GM23248 (cell line): ENCODE results near the gene TRAPPC12. TPM values are rescaled to one million over a fixed set of nuclear protein-coding genes. Genes with fewer than 3 reads are reported as not detected.

Experiments
- DNase-seq: peaks from one replicate; pipeline ENCODE4 v3.0.0-alpha.2; 2015
- H2AFZ ChIP-seq: fragments of 200-600 bp; sonication (generic); 2 replicates; pipeline ENCODE4 v1.6.1; 2016; ENCODE audit warnings: antibody characterized with exemption
- H3F3A ChIP-seq: fragments of 200-600 bp; sonication (generic); 2 replicates; pipeline ENCODE4 v1.6.1; 2016; ENCODE audit warnings: mild to moderate bottlenecking, antibody characterized with exemption, mixed run types; ENCODE audit not compliant: insufficient read depth
- H3K27ac ChIP-seq: fragments of 200-600 bp; sonication (generic); 2 replicates; pipeline ENCODE4 v1.5.1; 2016; ENCODE audit warnings: mild to moderate bottlenecking
- H3K27me3 ChIP-seq: fragments of 200-600 bp; sonication (generic); replicated peaks from 2 replicates; pipeline ENCODE4 v1.6.1; 2016; ENCODE audit warnings: mild to moderate bottlenecking; ENCODE audit not compliant: insufficient read depth
- H3K36me3 ChIP-seq: fragments of 200-600 bp; sonication (generic); 2 replicates; pipeline ENCODE4 v1.6.1; 2016; ENCODE audit warnings: low read depth, mild to moderate bottlenecking
- H3K4me1 ChIP-seq: fragments of 200-600 bp; sonication (generic); 2 replicates; pipeline ENCODE4 v1.6.1; 2016; ENCODE audit warnings: mild to moderate bottlenecking; ENCODE audit not compliant: insufficient read depth
- H3K4me2 ChIP-seq: fragments of 200-600 bp; sonication (generic); one replicate; pipeline ENCODE4 v1.6.1; 2016; ENCODE audit warnings: mild to moderate bottlenecking; ENCODE audit not compliant: unreplicated experiment
- H3K4me3 ChIP-seq: fragments of 200-600 bp; sonication (generic); 2 replicates; pipeline ENCODE4 v1.5.1; 2016; ENCODE audit warnings: mild to moderate bottlenecking
- H3K79me2 ChIP-seq: fragments of 200-600 bp; sonication (generic); 2 replicates; pipeline ENCODE4 v1.6.1; 2016; ENCODE audit warnings: mild to moderate bottlenecking; ENCODE audit not compliant: insufficient read depth
- H3K9ac ChIP-seq: fragments of 200-600 bp; sonication (generic); 2 replicates; pipeline ENCODE4 v1.6.1; 2016; ENCODE audit warnings: mild to moderate bottlenecking
- H3K9me2 ChIP-seq: fragments of 200-600 bp; sonication (generic); 2 replicates; pipeline ENCODE4 v1.6.1; 2016; ENCODE audit warnings: mixed run types, mild to moderate bottlenecking, moderate library complexity; ENCODE audit not compliant: insufficient read depth
- H3K9me3 ChIP-seq: fragments of 200-600 bp; sonication (generic); one replicate; pipeline ENCODE4 v1.6.1; 2017; ENCODE audit warnings: low read depth
- H4K20me1 ChIP-seq: fragments of 200-600 bp; sonication (generic); 2 replicates; pipeline ENCODE4 v1.6.0; 2016; ENCODE audit not compliant: insufficient read depth
- EZH2 ChIP-seq: fragments of 200-600 bp; sonication (generic); IDR thresholded peaks from 2 replicates; pipeline ENCODE4 v1.6.1; 2018; ENCODE audit warnings: antibody characterized with exemption, mild to moderate bottlenecking; ENCODE audit not compliant: insufficient read depth, poor library complexity, severe bottlenecking
- EZH2phosphoT487 ChIP-seq: fragments of 200-600 bp; sonication (generic); IDR thresholded peaks from 2 replicates; pipeline ENCODE4 v1.6.1; 2018; ENCODE audit warnings: antibody characterized with exemption, moderate library complexity, mild to moderate bottlenecking, low read depth; ENCODE audit not compliant: insufficient read depth
- WGBS, 2 experiments: methylation state at CpG; one replicate each; pipeline ENCODE4 v1.1.6; 2015 to 2017; ENCODE audit warnings: low lambda C conversion rate in 2 of 2, low coverage in 1 of 2; ENCODE audit errors: missing lambda C conversion rate in 2 of 2; 5-methylcytosine and 5-hydroxymethylcytosine counted together
- in situ Hi-C: fragments of 300-500 bp; cut with MboI; formaldehyde crosslinking; loops from 2 replicates; pipeline ENCODE4 v1.15.0; 2020
- polyA plus RNA-seq: library from polyadenylated mRNA; unstranded; fragments of >200 nt; fragmentation: Nextera tagmentation; extraction: Ambion mirVana; gene quantifications from 2 replicates; pipeline ENCODE4 v1.2.1, GENCODE V29; 2016
- total RNA-seq: library from RNA; depleted of rRNA; stranded (reverse); fragments of >200 nt; shearing (Covaris generic); gene quantifications from 2 replicates; pipeline ENCODE4 v1.2.3, GENCODE V29; 2014

The TRAPPC12 gene
- total and polyA plus RNA-seq, 2 experiments from 2014 or later = 29.3 to 48.1 TPM

- Histone ChIP-seq H4K20me1 (no peaks in the 10 kb centered on the region), H3K4me2 (no peak overlapping the region), H3K79me2 (no peaks in the 10 kb centered on the region), H3K4me1 (no peaks in the 10 kb centered on the region), H3K36me3 (no peaks in the 10 kb centered on the region), H2AFZ (no peak overlapping the region), H3K27me3 (no peaks in the 10 kb centered on the region), H3K9me2 (no peaks in the 10 kb centered on the region), H3K4me3 (no peak overlapping the region), H3K9me3 (no peaks in the 10 kb centered on the region), H3F3A (no peaks in the 10 kb centered on the region), H3K27ac (no peak overlapping the region), H3K9ac (no peak overlapping the region)
- DNase-seq = no peak
- 83 to 87% methylated on average over 31 of the region's 31 CpGs for WGBS, 2 experiments
- TF ChIP-seq EZH2phosphoT487 (no peak), EZH2 (no peak)
- in situ Hi-C loops = no loop called here
These were observed 100.2 kb downstream of the TRAPPC12 start for GRCh38 chr2:3479430-3480320.

- Histone ChIP-seq H3K36me3 (no peaks in the 10 kb centered on the region), H3K9ac (no peak overlapping the region), H3K27me3 (no peaks in the 10 kb centered on the region), H3K9me3 (no peaks in the 10 kb centered on the region), H4K20me1 (no peaks in the 10 kb centered on the region), H3K9me2 (no peaks in the 10 kb centered on the region), H3K4me3 (no peak overlapping the region), H3K27ac (no peak overlapping the region), H3K4me2 (no peak overlapping the region), H2AFZ (no peak overlapping the region), H3F3A (no peaks in the 10 kb centered on the region), H3K79me2 (no peaks in the 10 kb centered on the region), H3K4me1 (no peaks in the 10 kb centered on the region)
- in situ Hi-C loops = no loop called here
- WGBS, 2 experiments = 71 to 75% methylated on average over 7 of the region's 7 CpGs
- TF ChIP-seq EZH2 (no peak), EZH2phosphoT487 (no peak)
- peak; percentile 6 for DNase-seq
These were observed 101.0 kb downstream of the TRAPPC12 start for GRCh38 chr2:3480352-3481010.

GRCh38 chr2:3481011-3481400 lies 101.5 kb downstream of the TRAPPC12 start:
- Histone ChIP-seq H3F3A (no peaks in the 10 kb centered on the region), H3K9me3 (no peaks in the 10 kb centered on the region), H3K79me2 (no peaks in the 10 kb centered on the region), H4K20me1 (no peaks in the 10 kb centered on the region), H3K9ac (no peak overlapping the region), H3K4me1 (no peaks in the 10 kb centered on the region), H3K4me2 (no peak overlapping the region), H3K36me3 (no peaks in the 10 kb centered on the region), H3K27me3 (no peaks in the 10 kb centered on the region), H2AFZ (no peak overlapping the region), H3K27ac (no peak overlapping the region), H3K9me2 (no peaks in the 10 kb centered on the region), H3K4me3 (no peak overlapping the region)
- TF ChIP-seq EZH2phosphoT487 (no peak), EZH2 (no peak)
- WGBS, 2 experiments = 74 to 81% methylated on average over 5 of the region's 5 CpGs
- no peak for DNase-seq
- in situ Hi-C loops = no loop called here

- TF ChIP-seq EZH2phosphoT487 = no peak
- TF ChIP-seq EZH2 = no peak
- no peaks in the 10 kb centered on the region for H3K27me3 ChIP-seq
- no peak overlapping the region for H3K4me2 ChIP-seq
- H3K9me3 ChIP-seq = no peaks in the 10 kb centered on the region
- DNase-seq = no peak
- H3F3A ChIP-seq = no peaks in the 10 kb centered on the region
- H3K9ac ChIP-seq = no peak overlapping the region
- in situ Hi-C loops = no loop called here
- no peaks in the 10 kb centered on the region for H4K20me1 ChIP-seq
- H3K9me2 ChIP-seq = no peaks in the 10 kb centered on the region
- H3K4me1 ChIP-seq = no peaks in the 10 kb centered on the region
- H3K79me2 ChIP-seq = no peaks in the 10 kb centered on the region
- H3K4me3 ChIP-seq = no peak overlapping the region
- H2AFZ ChIP-seq = no peak overlapping the region
- no peaks in the 10 kb centered on the region for H3K36me3 ChIP-seq
- no peak overlapping the region for H3K27ac ChIP-seq
- WGBS, 2 experiments = 87 to 95% methylated on average over 19 to 20 of the region's 20 CpGs
These were observed 102.4 kb downstream of the TRAPPC12 start for GRCh38 chr2:3481736-3482362.
